Adipocyte (in vitro differentiated cells): ENCODE measurements around the gene PLEKHA7.
"Not testable (repeated sequence)": the region's sequence is repeated elsewhere in the genome, so short reads cannot be mapped to it uniquely, and the experiment has no call there.

Experiments
- DNase-seq: peaks from one replicate; pipeline ENCODE4 v3.0.0-alpha.2; 2015; ENCODE audit warnings: low read depth
- H3K27me3 ChIP-seq: replicated peaks from 2 replicates; pipeline ENCODE4 v1.7.0; 2013; ENCODE audit warnings: mild to moderate bottlenecking, low read length, moderate library complexity; ENCODE audit not compliant: control insufficient read depth, insufficient read depth
- H3K36me3 ChIP-seq: 2 replicates; pipeline ENCODE4 v1.7.0; 2013; ENCODE audit warnings: low read length, mild to moderate bottlenecking, moderate library complexity; ENCODE audit not compliant: control insufficient read depth, insufficient read depth, severe bottlenecking
- H3K4me1 ChIP-seq: 2 replicates; pipeline ENCODE4 v1.7.0; 2013; ENCODE audit warnings: mild to moderate bottlenecking, low read length, moderate library complexity; ENCODE audit not compliant: control insufficient read depth, insufficient read depth
- H3K4me3 ChIP-seq: 2 replicates; pipeline ENCODE4 v1.7.0; 2013; ENCODE audit warnings: mild to moderate bottlenecking, low read length, moderate library complexity
- H3K9ac ChIP-seq: 2 replicates; pipeline ENCODE4 v1.7.0; 2013; ENCODE audit warnings: mild to moderate bottlenecking, low read length, moderate library complexity
- H3K9me3 ChIP-seq: 2 replicates; pipeline ENCODE4 v1.7.0; 2013; ENCODE audit warnings: mild to moderate bottlenecking, low read length, moderate library complexity; ENCODE audit not compliant: control insufficient read depth

PLEKHA7 gene

DNA sequence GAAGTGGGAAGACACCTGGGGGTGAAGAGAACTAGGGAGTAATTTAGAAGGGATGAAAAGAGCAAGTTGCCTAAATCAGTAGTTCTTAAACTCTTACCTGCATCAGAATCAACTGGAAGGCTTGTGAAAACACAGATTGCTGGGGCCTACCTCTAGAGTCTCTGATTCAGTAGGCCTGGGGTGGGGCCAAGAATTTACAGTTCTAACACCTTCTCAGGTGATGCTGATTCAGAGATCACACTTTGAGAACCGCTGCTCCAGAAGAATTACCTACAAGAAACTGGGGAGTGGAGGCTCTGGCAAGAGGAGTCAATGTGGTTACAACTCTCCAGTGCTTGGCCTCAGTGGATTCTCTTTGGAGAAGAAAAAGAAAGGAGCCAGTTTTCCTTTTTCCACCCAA is 147.1 kb downstream of the PLEKHA7 start:
- H3K4me3 ChIP-seq: no peak overlapping the region
- no peak overlapping the region for H3K9ac ChIP-seq
- H3K9me3 ChIP-seq: no peaks in the 10 kb centered on the region
- H3K4me1 ChIP-seq: peaks cover 3% of the 10 kb centered on the region
- H3K36me3 ChIP-seq: no peaks in the 10 kb centered on the region
- peaks cover 12% of the 10 kb centered on the region for H3K27me3 ChIP-seq
- no peak for DNase-seq

GRCh38 chr11:16864428-16864827 is 149.8 kb downstream of the PLEKHA7 start:
- H3K4me3 ChIP-seq, H3K9ac ChIP-seq, H3K9me3 ChIP-seq, DNase-seq, H3K4me1 ChIP-seq, H3K36me3 ChIP-seq: not testable (repeated sequence)
- peaks cover 30% of the 10 kb centered on the region for H3K27me3 ChIP-seq

DNA sequence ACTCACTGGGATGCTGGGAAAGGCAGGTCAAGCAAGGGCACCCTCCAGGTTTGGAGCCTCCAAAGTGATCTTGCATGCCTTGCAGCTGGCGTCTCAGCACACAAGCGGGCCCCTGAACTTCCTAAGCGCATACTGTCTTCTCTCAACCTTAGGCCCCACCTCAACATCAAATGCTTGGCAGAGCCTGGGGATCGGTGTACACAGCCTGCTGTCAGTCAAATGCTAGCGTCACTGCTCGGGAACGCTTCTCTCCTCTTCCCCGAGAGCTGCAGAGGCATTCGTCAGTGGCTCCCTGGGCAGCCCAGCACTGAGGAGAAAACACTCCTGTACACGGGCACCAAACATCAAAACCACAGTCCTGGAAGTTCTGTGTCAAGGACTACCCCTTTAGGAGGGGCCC is 150.8 kb downstream of the PLEKHA7 start:
- DNase-seq: no peak
- H3K9me3 ChIP-seq: no peaks in the 10 kb centered on the region
- peaks cover 35% of the 10 kb centered on the region for H3K27me3 ChIP-seq
- no peaks in the 10 kb centered on the region for H3K4me1 ChIP-seq
- no peak overlapping the region for H3K4me3 ChIP-seq
- no peak overlapping the region for H3K9ac ChIP-seq
- H3K36me3 ChIP-seq: no peaks in the 10 kb centered on the region

- H3K9ac ChIP-seq: no peak overlapping the region
- no peak for DNase-seq
- H3K36me3 ChIP-seq: no peaks in the 10 kb centered on the region
- peaks cover 34% of the 10 kb centered on the region for H3K27me3 ChIP-seq
- no peaks in the 10 kb centered on the region for H3K4me1 ChIP-seq
- no peak overlapping the region for H3K4me3 ChIP-seq
- no peaks in the 10 kb centered on the region for H3K9me3 ChIP-seq
Measured at GRCh38 chr11:16862726-16863125, 151.5 kb downstream of the PLEKHA7 start.

DNA sequence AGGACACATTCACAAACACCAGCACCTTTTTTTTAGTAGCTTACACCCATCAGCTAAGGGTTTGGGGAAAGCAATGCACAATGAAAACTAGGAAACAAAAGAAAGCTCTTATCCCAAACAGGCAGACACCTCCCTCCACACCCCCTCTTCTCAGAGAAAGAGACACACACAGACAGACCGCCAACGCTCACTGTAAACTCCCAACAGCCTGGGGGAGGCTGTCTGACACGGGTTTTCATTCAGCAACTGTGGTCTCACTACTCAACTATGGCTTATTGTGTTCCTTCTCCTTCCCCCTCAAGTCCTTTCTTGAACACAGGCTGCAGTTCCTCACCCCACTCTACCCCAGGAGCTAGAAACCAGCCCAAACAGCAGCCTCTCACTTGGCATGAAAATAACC is 152.4 kb downstream of the PLEKHA7 start:
- Histone ChIP-seq H3K4me3 (no peak overlapping the region), H3K9ac (no peak overlapping the region), H3K27me3 (peaks cover 34% of the 10 kb centered on the region), H3K4me1 (no peaks in the 10 kb centered on the region), H3K9me3 (no peaks in the 10 kb centered on the region), H3K36me3 (no peaks in the 10 kb centered on the region)
- DNase-seq: no peak

- no peaks in the 10 kb centered on the region for H3K36me3 ChIP-seq
- H3K4me1 ChIP-seq: no peaks in the 10 kb centered on the region
- no peak overlapping the region for H3K9ac ChIP-seq
- H3K4me3 ChIP-seq: no peak overlapping the region
- peaks cover 45% of the 10 kb centered on the region for H3K27me3 ChIP-seq
- DNase-seq: no peak
- no peaks in the 10 kb centered on the region for H3K9me3 ChIP-seq
Measured at GRCh38 chr11:16860617-16861016, 153.6 kb downstream of the PLEKHA7 start.

GRCh38 chr11:16859651-16860050 is 154.6 kb downstream of the PLEKHA7 start:
- Histone ChIP-seq H3K9me3 (no peaks in the 10 kb centered on the region), H3K9ac (no peak overlapping the region), H3K4me3 (no peak overlapping the region), H3K4me1 (no peaks in the 10 kb centered on the region), H3K36me3 (no peaks in the 10 kb centered on the region), H3K27me3 (peaks cover 54% of the 10 kb centered on the region)
- no peak for DNase-seq

DNA sequence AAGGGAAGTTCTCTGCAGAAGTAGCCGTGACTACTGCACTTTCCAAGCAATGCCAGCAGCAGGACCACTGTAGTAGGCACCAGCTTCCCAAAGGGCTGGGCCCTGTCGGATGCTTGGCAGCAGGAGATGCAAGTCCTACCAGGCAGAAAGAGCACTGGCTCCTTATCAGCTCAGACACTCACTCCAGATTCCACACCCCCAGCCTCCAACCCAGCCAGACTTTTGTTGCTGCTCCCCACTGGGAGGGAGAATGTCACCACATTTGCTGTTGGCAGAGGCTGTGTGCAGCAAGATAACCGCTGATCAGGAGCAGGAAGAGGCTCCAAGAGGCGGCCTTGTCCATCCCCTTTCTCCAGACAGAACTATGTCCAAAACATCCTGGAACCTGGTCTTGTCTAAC is 157.0 kb downstream of the PLEKHA7 start:
- Histone ChIP-seq H3K36me3 (no peaks in the 10 kb centered on the region), H3K27me3 (peaks cover 46% of the 10 kb centered on the region)
- no peak for DNase-seq

GRCh38 chr11:16856022-16856471 is 158.2 kb downstream of the PLEKHA7 start:
- H3K9ac ChIP-seq: no peak overlapping the region
- DNase-seq: no peak
- no peaks in the 10 kb centered on the region for H3K9me3 ChIP-seq
- H3K4me1 ChIP-seq: no peaks in the 10 kb centered on the region
- peaks cover 37% of the 10 kb centered on the region for H3K27me3 ChIP-seq
- H3K36me3 ChIP-seq: peaks cover 1% of the 10 kb centered on the region
- no peak overlapping the region for H3K4me3 ChIP-seq

More for the DNA sequence above, 157.0 kb downstream of the PLEKHA7 start:
- Histone ChIP-seq H3K4me1 (no peaks in the 10 kb centered on the region), H3K9me3 (no peaks in the 10 kb centered on the region), H3K9ac (no peak overlapping the region), H3K4me3 (no peak overlapping the region)

- H3K4me1 ChIP-seq: no peaks in the 10 kb centered on the region
- DNase-seq: no peak
- H3K36me3 ChIP-seq: peaks cover 10% of the 10 kb centered on the region
Measured at GRCh38 chr11:16854979-16855378, 159.2 kb downstream of the PLEKHA7 start.

DNA sequence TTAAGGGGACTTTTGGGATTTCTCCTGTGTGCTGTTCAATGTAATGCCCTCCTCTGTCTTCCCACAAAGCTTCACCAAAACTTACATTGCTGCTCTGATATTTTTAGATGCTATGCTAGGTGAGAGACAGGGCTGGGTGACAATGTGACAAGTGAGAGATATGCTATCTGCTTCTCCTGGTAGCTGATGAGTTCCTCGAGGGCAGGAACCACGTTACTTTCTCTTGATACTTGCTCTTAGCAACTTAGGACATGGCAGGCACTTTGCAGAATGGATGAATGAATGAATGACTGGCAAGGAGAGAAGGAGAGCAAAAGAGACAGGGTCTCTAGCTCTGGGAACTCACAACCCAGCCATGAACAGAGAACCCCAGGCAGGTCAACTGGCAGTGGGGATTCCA is 160.4 kb downstream of the PLEKHA7 start:
- Histone ChIP-seq H3K4me1 (no peaks in the 10 kb centered on the region), H3K9me3 (no peaks in the 10 kb centered on the region), H3K4me3 (no peak overlapping the region), H3K9ac (no peak overlapping the region), H3K27me3 (peaks cover 22% of the 10 kb centered on the region), H3K36me3 (peaks cover 17% of the 10 kb centered on the region)
- DNase-seq: no peak

More at GRCh38 chr11:16854979-16855378, 159.2 kb downstream of the PLEKHA7 start:
- Histone ChIP-seq H3K9me3 (no peaks in the 10 kb centered on the region), H3K9ac (no peak overlapping the region), H3K4me3 (no peak overlapping the region), H3K27me3 (peaks cover 31% of the 10 kb centered on the region)

DNA sequence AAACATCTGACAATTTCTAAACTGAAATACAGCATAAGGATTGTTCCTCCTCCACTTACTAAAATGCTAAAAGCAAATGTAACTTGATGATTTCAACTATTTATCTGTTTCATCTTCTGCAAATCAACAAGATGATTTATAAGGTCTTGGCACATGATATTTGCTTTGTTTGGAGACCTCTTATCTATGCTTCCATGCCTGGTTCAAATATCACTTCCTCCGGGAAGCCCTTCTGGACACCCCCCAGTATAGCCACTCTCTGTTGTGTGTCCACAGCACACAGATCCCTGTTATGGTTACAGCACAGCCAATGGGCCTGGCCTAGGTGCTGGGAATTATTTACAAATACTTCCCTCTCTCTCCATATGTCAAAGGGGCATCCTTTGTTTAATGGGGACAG is 160.9 kb downstream of the PLEKHA7 start:
- H3K9me3 ChIP-seq: no peaks in the 10 kb centered on the region
- DNase-seq: no peak
- peaks cover 20% of the 10 kb centered on the region for H3K27me3 ChIP-seq
- no peak overlapping the region for H3K9ac ChIP-seq
- H3K36me3 ChIP-seq: peaks cover 20% of the 10 kb centered on the region
- H3K4me1 ChIP-seq: no peaks in the 10 kb centered on the region
- no peak overlapping the region for H3K4me3 ChIP-seq
